Astrocyte of the spinal cord (primary cell): ENCODE measurements around the gene RNF13.

ENCODE experiments used
- DNase-seq: peaks from one replicate; pipeline ENCODE4 v3.0.0; 2011; ENCODE audit warnings: low read depth, low spot score
- H3K4me3 ChIP-seq: 2 replicates; pipeline ENCODE4 v1.5.1; 2011; ENCODE audit warnings: low read depth, mild to moderate bottlenecking, low read length, moderate library complexity
- CTCF ChIP-seq: IDR thresholded peaks from 2 replicates; pipeline ENCODE4 v1.5.1; 2012; ENCODE audit warnings: low read depth, mild to moderate bottlenecking, low read length, inconsistent platforms
- in situ Hi-C: cut with HindIII; loops from 2 replicates; pipeline ENCODE4 v1.10.0; 2017; ENCODE audit warnings: low sequenced_read_pairs

RNF13 gene

GRCh38 chr3:149770246-149770645, 42.8 kb upstream of the RNF13 start:
- DNase-seq = no peak
- peak; percentile 28 for TF ChIP-seq CTCF
- in situ Hi-C loops = loop anchor here (25.0 kb wide), 1 partner anchor 258 kb away; no protein-coding TSS in a partner anchor
- no peak overlapping the region for H3K4me3 ChIP-seq

GRCh38 chr3:149771652-149772271, 41.3 kb upstream of the RNF13 start:
- in situ Hi-C loops = loop anchor here (25.0 kb wide), 1 partner anchor 259 kb away; no protein-coding TSS in a partner anchor
- DNase-seq = peak; percentile 41
- H3K4me3 ChIP-seq = no peak overlapping the region
- TF ChIP-seq CTCF = peak; percentile 89

GRCh38 chr3:149772861-149773260, 40.2 kb upstream of the RNF13 start:
- DNase-seq = no peak
- in situ Hi-C loops = loop anchor here (25.0 kb wide), 1 partner anchor 261 kb away; no protein-coding TSS in a partner anchor

GRCh38 chr3:149776170-149776569, 36.8 kb upstream of the RNF13 start:
- no peak for TF ChIP-seq CTCF
- in situ Hi-C loops = no loop called here
- H3K4me3 ChIP-seq = no peak overlapping the region
- DNase-seq = no peak

More at GRCh38 chr3:149772861-149773260, 40.2 kb upstream of the RNF13 start:
- H3K4me3 ChIP-seq = no peak overlapping the region
- no peak for TF ChIP-seq CTCF

GRCh38 chr3:149777414-149778214, 35.4 kb upstream of the RNF13 start:
- H3K4me3 ChIP-seq = no peak overlapping the region
- no peak for DNase-seq
- TF ChIP-seq CTCF = no peak
- in situ Hi-C loops = no loop called here

GRCh38 chr3:149781211-149781610, 31.8 kb upstream of the RNF13 start:
- no peak overlapping the region for H3K4me3 ChIP-seq
- in situ Hi-C loops = no loop called here
- no peak for DNase-seq
- no peak for TF ChIP-seq CTCF
